ENCODE results near the gene ENOX1. TPM values are rescaled to one million over a fixed set of nuclear protein-coding genes. Genes with fewer than 3 reads are reported as not detected.

Gene ENOX1
- total RNA-seq, 1 experiment from 2014 or later, result 0.07 TPM

GRCh38 chr13:43339805-43340550 is 446.8 kb downstream of the ENOX1 start:
- Histone ChIP-seq H3K27me3 (ENCODE audit: control insufficient read depth, insufficient read depth, low read length) (no peaks in the 10 kb centered on the region; the same call in 1 of the 2 replicates), H3K4me3 (ENCODE audit: insufficient read depth, low read depth, low read length) (no peak overlapping the region), H3K36me3 (replicated peaks; ENCODE audit: control insufficient read depth, insufficient read depth, low read length) (no peaks in the 10 kb centered on the region)
- DNase-seq, result no peak

DNA sequence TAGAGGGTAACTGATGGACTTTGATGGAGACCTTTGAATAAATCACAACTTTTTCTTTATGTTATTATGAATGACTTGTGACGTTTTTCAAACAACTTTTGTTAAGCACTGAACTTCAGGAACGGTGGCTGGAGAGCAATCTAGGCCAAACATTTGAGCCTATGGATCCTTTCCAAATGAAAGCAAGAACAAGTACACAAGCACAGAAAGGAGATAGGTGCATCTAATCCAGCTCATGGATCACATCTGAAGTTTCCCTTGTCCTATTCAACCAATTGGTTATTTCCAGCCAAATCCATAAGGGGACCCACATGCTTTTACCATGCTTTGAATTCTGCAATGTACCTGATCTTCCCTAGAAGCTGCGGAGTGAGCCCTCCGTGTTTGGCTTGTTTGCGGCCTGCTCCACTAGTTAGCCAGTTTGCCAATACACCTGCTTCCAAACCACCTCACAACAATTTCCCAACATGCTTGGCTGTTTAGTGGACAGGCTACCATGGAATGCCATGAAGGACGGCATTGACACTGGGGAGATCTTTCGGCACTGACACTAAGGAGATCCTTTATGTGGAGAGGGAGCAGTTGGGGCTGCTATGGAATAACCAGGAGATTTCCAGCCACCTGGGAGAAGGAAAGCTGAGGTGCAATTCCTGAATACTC is 447.5 kb downstream of the ENOX1 start:
- no peak overlapping the region for H3K4me3 ChIP-seq (ENCODE audit: insufficient read depth, low read depth, low read length)
- no peak for DNase-seq
- H3K36me3 ChIP-seq (replicated peaks; ENCODE audit: control insufficient read depth, insufficient read depth, low read length), result no peaks in the 10 kb centered on the region
- no peaks in the 10 kb centered on the region; the same call in 1 of the 2 replicates for H3K27me3 ChIP-seq (ENCODE audit: control insufficient read depth, insufficient read depth, low read length)

- H3K27me3 ChIP-seq (ENCODE audit: control insufficient read depth, insufficient read depth, low read length), result no peaks in the 10 kb centered on the region; the same call in 1 of the 2 replicates
- H3K36me3 ChIP-seq (replicated peaks; ENCODE audit: control insufficient read depth, insufficient read depth, low read length), result no peaks in the 10 kb centered on the region
- H3K4me3 ChIP-seq (ENCODE audit: insufficient read depth, low read depth, low read length), result no peak overlapping the region
- DNase-seq, result no peak
Measured at GRCh38 chr13:43335764-43336163, 451.0 kb downstream of the ENOX1 start.

DNA sequence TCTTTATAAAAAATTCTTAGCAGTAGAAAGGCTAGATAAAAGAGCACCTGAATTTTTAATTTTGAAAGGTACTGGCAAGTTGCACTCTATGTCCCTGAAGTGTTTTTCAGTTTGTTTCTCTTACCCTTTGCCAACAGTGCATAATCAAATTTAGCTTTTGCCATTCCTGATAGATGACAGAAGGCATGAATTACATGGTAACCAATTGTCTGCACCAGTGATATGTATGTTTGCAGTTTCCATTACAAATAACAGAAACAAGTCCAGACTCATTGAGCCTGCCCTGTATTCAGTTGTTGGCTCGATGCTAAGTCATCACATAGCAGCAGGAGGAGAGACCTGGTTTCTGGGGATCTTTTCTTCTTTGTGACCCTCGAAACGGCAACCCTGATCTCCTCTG is 453.6 kb downstream of the ENOX1 start:
- Histone ChIP-seq H3K36me3 (replicated peaks; ENCODE audit: control insufficient read depth, insufficient read depth, low read length) (no peaks in the 10 kb centered on the region), H3K27me3 (ENCODE audit: control insufficient read depth, insufficient read depth, low read length) (no peaks in the 10 kb centered on the region; the same call in 1 of the 2 replicates), H3K4me3 (ENCODE audit: insufficient read depth, low read depth, low read length) (no peak overlapping the region)
- no peak for DNase-seq

DNA sequence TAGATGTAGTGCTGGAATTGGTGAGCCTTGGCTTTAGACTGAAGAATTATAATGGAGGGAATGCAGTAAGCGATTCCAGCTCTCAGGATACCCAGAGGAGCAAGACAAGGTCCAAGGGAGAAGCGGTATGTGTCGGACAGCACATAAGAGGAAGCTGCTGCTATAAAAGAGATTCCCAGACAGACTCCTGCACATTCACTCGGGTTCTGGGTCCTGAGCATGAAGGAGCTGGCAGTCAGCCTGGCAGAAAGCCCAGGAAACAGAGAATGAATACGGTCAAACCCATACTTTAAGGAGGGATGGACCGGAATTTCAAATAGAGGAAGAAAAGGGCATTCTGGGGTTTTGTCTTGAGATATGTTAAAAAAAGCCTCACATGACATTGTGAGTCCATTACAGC is 455.1 kb downstream of the ENOX1 start:
- Histone ChIP-seq H3K36me3 (replicated peaks; ENCODE audit: control insufficient read depth, insufficient read depth, low read length) (no peaks in the 10 kb centered on the region), H3K27me3 (ENCODE audit: control insufficient read depth, insufficient read depth, low read length) (no peaks in the 10 kb centered on the region; the same call in 1 of the 2 replicates), H3K4me3 (ENCODE audit: insufficient read depth, low read depth, low read length) (no peak overlapping the region)
- no peak for DNase-seq

- Histone ChIP-seq H3K27me3 (ENCODE audit: control insufficient read depth, insufficient read depth, low read length) (no peaks in the 10 kb centered on the region), H3K4me3 (ENCODE audit: insufficient read depth, low read depth, low read length) (no peak overlapping the region), H3K36me3 (replicated peaks; ENCODE audit: control insufficient read depth, insufficient read depth, low read length) (no peaks in the 10 kb centered on the region)
- DNase-seq, result no peak
Measured at GRCh38 chr13:43329702-43330101, 457.1 kb downstream of the ENOX1 start.

DNA sequence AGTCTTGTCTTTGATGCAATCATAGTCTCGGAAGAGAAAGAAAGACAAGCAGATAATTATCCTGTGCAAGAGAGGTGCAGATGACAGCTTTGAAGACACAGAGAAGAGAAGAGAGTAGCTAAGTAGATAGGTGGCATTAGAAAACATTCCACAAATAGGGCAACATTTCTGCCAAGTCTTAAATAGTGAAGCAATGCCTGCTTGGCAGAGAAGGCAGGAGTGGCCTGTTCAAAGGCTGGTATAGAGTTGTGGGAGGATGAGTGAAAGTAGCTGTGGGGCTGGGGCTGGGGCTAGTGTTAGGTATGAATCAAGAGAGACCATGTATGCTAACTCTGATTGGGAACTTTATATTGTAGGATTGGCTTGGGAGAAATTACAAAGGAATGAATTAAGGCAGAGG is 457.9 kb downstream of the ENOX1 start:
- Histone ChIP-seq H3K36me3 (replicated peaks; ENCODE audit: control insufficient read depth, insufficient read depth, low read length) (no peaks in the 10 kb centered on the region), H3K27me3 (ENCODE audit: control insufficient read depth, insufficient read depth, low read length) (no peaks in the 10 kb centered on the region), H3K4me3 (ENCODE audit: insufficient read depth, low read depth, low read length) (no peak overlapping the region)
- DNase-seq, result no peak

DNA sequence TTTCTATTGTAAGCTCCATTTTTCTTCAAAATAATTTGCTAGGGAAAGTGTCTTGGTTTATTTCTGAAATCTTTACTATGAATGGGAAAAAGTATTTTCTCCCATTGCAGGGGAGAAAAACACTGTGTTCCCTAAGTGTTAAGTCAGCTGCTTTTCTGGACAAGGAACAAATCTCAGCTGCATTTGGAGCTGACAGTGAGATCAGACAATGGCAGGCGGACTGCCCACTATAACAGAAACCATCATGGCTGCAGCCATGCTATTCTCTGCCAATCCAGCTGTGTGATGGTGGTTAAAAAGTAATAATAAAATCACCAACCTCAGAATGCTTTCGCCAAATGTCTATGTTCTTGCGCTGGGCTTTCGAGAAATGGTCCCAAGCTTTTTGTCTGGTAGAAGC is 460.7 kb downstream of the ENOX1 start:
- Histone ChIP-seq H3K36me3 (replicated peaks; ENCODE audit: control insufficient read depth, insufficient read depth, low read length) (no peaks in the 10 kb centered on the region), H3K27me3 (ENCODE audit: control insufficient read depth, insufficient read depth, low read length) (no peaks in the 10 kb centered on the region)
- no peak for DNase-seq

DNA sequence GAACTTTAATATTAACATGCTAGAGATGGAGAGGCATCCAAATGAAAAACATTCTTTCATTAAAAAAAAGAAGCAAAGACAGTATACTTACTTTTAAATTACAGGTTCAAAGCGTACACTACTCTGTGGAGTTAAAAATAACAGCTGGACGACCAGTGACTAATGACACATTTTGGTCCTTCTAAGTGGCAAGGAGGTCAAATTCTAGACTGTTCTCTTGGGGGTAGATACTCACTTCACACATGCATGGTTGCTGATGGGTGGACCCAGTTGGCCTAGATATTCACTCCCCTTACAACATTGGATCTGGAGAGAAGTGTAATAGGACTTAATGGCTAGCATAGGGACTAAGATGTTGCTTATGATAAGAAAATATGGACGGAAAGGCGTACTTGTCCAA is 461.1 kb downstream of the ENOX1 start:
- Histone ChIP-seq H3K36me3 (replicated peaks; ENCODE audit: control insufficient read depth, insufficient read depth, low read length) (no peaks in the 10 kb centered on the region), H3K4me3 (ENCODE audit: insufficient read depth, low read depth, low read length) (no peak overlapping the region), H3K27me3 (ENCODE audit: control insufficient read depth, insufficient read depth, low read length) (no peaks in the 10 kb centered on the region)
- no peak for DNase-seq

More for the DNA sequence above, 460.7 kb downstream of the ENOX1 start:
- no peak overlapping the region for H3K4me3 ChIP-seq (ENCODE audit: insufficient read depth, low read depth, low read length)

DNA sequence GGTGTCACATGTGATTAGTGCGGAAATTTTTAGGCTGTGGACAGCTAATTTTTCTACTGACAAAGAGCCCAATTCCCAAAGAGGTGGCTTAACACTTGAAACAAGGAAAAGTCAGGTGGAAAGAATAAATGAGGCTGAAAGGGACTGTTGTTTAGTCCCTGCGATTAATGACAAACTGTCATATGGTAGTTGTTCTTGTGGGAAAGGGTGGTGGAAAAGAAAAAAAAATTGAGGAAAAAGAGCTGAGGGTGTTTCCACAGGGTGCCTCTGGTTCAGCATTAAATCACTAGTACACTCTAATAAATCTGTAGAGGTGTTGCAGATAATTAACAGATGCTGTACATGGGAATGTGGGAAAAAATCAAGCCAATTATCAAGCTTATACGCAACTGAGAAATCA is 462.6 kb downstream of the ENOX1 start:
- no peak overlapping the region for H3K4me3 ChIP-seq (ENCODE audit: insufficient read depth, low read depth, low read length)
- no peaks in the 10 kb centered on the region for H3K36me3 ChIP-seq (replicated peaks; ENCODE audit: control insufficient read depth, insufficient read depth, low read length)
- H3K27me3 ChIP-seq (ENCODE audit: control insufficient read depth, insufficient read depth, low read length), result no peaks in the 10 kb centered on the region
- DNase-seq, result no peak

GRCh38 chr13:43319617-43320444 is 466.9 kb downstream of the ENOX1 start:
- H3K27me3 ChIP-seq (ENCODE audit: control insufficient read depth, insufficient read depth, low read length), result no peaks in the 10 kb centered on the region
- DNase-seq, result peak; percentile 28
- no peak overlapping the region for H3K4me3 ChIP-seq (ENCODE audit: insufficient read depth, low read depth, low read length)
- H3K36me3 ChIP-seq (replicated peaks; ENCODE audit: control insufficient read depth, insufficient read depth, low read length), result no peaks in the 10 kb centered on the region

GRCh38 chr13:43316946-43317353 is 469.8 kb downstream of the ENOX1 start:
- no peak overlapping the region for H3K4me3 ChIP-seq (ENCODE audit: insufficient read depth, low read depth, low read length)
- H3K27me3 ChIP-seq (ENCODE audit: control insufficient read depth, insufficient read depth, low read length), result no peaks in the 10 kb centered on the region
- peak; percentile 24 for DNase-seq
- H3K36me3 ChIP-seq (replicated peaks; ENCODE audit: control insufficient read depth, insufficient read depth, low read length), result no peaks in the 10 kb centered on the region

DNA sequence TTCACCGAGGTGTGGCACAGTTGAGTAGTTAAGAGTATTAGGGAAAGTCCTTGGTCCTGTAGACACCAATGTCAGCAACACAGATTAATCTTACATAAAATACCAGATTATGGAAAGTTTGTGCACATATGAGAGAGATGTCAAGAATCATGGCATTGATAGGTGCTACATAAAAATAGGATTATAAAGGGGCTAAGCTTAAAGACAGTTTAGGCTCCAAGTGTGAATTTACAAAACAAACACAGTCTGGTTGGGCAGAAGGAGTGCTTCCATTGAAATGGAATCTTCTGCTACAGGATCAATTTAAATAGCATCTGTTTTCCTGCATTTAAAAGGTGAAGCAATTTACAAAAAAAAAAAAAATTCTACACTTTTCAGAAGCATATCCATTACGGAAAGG is 470.5 kb downstream of the ENOX1 start:
- DNase-seq, result no peak
- Histone ChIP-seq H3K36me3 (replicated peaks; ENCODE audit: control insufficient read depth, insufficient read depth, low read length) (no peaks in the 10 kb centered on the region), H3K27me3 (ENCODE audit: control insufficient read depth, insufficient read depth, low read length) (no peaks in the 10 kb centered on the region), H3K4me3 (ENCODE audit: insufficient read depth, low read depth, low read length) (no peak overlapping the region)

DNA sequence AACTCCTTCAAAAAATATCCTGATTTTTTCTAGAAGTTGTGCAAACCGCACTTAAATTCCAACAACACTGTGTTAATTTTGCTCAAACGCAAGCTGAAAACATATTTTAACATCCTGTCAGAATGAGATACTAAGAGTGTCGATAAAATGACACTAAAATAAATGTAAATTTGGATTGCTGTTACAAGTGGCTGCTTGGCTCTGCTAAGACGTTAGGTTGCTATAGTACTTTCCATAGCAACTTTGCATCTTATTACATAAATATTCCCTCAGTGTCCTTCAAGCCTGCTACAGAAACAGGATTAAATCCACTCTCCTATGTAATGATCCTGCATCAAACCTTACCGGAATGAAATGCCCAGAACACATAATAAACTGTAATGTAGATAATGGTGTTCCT is 471.2 kb downstream of the ENOX1 start:
- no peaks in the 10 kb centered on the region for H3K27me3 ChIP-seq (ENCODE audit: control insufficient read depth, insufficient read depth, low read length)

DNA sequence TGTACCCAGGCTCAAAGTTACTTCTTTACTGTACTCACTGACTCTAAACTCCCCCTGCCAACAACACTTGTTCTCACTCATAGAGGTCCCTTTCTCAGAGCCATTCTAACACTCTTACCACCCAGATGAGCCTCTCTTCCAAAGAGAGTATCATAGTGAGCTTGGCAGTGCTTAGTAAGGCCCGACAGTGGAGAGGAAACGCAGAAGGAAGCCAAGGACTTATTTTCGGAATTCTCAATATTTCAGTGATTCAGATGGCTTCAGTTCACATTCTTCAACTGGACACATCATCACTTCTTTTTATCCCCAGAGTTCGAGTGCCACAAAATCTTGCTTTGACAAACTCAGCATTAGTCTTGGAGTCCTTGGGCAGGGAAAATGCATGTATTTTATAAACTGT is 477.5 kb downstream of the ENOX1 start:
- H3K36me3 ChIP-seq (replicated peaks; ENCODE audit: control insufficient read depth, insufficient read depth, low read length), result no peaks in the 10 kb centered on the region
- no peak for DNase-seq
- H3K27me3 ChIP-seq (ENCODE audit: control insufficient read depth, insufficient read depth, low read length), result no peaks in the 10 kb centered on the region
- no peak overlapping the region for H3K4me3 ChIP-seq (ENCODE audit: insufficient read depth, low read depth, low read length)

More for the DNA sequence above, 471.2 kb downstream of the ENOX1 start:
- Histone ChIP-seq H3K36me3 (replicated peaks; ENCODE audit: control insufficient read depth, insufficient read depth, low read length) (no peaks in the 10 kb centered on the region), H3K4me3 (ENCODE audit: insufficient read depth, low read depth, low read length) (no peak overlapping the region)
- no peak for DNase-seq
